Bone marrow (tissue), 2 donors: ENCODE results near the gene PCCB.
"Not testable (repeated sequence)": the region's sequence is repeated elsewhere in the genome, so short reads cannot be mapped to it uniquely, and the experiment has no call there.

ENCODE experiments used
- DNase-seq, 2 donors: peaks; one replicate each; lab custom pipeline; 2025; lab: John Stamatoyannopoulos, UW

The PCCB gene

DNA sequence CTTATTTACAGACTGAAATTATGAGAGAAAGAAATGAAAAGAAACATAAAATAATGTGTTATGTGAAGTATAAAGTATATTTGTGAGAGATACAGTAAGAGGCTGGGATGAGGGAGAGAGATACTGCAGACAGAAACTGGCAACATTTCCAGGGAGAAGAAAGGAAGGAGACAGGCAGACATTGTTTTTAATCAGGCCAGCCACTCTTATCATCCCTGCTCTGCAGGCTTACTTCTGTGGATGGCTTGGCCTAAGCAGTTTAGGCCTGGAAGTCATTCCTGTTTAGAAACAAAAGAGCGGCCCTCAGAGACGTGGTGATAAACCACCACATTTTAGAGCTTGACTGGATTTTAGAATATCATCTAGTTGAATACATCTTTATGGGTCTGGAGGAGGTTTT, 12.4 kb downstream of the PCCB start:
- no peak for DNase-seq

DNA sequence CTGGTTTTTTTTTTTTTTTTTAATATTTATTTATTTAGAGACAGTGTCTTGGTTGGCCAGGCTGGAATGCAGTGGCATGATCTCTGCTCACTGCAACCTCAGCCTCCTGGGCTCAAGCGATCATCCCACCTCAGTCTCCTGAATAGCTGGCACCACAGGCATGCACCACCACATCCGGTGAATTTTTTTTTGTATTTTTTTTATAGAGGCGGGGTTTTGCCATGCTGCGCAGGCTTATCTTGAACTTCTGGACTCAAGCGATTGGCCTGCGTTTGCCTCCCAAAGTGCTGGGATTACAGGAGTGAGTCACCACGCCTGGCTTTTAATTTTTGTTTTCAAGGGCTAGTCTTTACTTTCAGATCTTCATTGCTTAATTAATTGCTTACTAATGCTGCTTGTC, 13.1 kb downstream of the PCCB start:
- no peak for DNase-seq

DNA sequence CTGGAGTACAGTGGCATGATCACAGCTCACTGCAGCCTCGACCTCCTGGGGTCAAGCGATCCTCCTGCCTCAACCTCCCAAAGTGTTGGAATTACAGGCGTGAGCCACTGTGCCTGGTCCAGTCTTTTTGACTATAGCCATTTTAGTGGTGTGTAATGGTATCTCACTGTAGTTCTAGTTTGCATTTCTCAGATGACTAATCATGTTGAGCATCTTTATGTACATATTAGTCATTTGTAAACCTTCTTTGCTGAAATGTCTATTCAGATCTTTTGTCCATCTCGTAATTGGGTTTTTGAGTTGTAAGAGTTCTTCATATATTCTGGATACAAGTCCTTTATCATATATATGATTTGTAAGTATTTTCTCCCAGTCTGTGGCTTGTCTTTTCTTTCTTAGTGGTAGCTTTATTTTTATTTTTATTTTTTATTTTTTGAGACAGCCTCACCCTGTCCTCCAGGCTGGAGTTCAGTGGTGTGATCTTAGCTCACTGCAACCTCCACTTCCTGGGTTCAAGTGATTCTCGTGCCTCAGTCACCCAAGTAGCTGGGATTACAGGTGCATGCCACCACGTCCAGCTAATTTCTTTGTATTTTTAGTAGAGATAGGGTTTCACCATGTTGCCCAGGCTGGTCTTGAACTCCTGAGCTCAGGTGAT, 16.5 kb downstream of the PCCB start:
- DNase-seq, result not testable (repeated sequence)

DNA sequence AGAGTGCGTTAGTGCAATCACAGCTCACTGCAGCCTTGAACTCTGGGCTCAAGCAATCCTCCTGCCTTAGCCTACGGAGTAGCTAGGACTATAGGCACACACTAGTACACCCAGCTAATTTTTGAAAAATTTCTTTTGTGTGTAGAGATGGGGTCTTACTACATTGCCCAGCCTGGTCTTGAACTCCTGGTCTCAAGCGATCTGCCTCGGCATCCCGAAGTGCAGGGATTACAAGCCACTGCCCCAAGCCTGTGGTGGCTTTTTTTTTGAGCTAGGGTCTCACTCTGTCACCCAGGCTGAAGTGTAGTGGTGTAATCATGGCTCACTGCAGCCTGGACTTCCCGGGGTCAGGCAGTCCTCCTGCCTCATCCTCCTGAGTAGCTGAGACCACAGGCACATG, 17.1 kb downstream of the PCCB start:
- no peak for DNase-seq

DNA sequence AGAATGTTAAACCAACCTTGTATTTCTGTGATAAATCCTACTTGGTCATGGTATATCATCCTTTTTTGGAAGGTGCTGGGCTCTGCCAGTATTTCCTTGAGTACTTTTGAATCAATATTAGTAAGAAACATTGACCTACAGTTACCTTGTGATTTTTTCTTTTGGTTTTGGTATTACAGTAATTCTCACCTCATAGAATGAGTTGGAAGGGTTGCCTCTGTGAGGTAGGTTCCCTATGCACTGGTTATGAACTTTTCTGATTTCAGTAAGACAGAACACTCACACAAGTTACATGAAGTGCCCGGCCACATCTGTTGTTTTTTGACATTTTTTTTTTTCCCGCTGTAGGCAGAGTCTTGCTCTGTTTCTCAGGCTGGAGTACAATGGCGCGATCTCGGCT, 20.0 kb downstream of the PCCB start:
- no peak for DNase-seq

DNA sequence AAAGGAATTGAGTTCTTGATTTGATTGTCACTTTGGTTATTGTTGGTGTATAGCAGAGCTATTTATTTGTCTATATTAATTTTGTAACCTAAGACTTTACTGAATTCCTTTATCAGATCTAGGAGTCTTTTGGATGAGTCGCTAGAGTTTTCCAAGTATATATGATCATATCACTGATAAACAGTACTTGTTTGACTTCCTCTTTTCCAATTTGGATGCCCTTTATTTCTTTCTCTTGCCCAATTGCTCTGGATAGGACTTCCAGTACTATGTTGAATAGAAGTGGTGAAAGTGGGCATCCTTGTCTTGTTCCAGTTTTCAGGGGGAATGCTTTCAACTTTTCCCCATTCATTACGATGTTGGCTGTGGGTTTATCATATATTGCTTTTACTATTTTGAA, 21.5 kb downstream of the PCCB start:
- DNase-seq, result not testable (repeated sequence)

DNA sequence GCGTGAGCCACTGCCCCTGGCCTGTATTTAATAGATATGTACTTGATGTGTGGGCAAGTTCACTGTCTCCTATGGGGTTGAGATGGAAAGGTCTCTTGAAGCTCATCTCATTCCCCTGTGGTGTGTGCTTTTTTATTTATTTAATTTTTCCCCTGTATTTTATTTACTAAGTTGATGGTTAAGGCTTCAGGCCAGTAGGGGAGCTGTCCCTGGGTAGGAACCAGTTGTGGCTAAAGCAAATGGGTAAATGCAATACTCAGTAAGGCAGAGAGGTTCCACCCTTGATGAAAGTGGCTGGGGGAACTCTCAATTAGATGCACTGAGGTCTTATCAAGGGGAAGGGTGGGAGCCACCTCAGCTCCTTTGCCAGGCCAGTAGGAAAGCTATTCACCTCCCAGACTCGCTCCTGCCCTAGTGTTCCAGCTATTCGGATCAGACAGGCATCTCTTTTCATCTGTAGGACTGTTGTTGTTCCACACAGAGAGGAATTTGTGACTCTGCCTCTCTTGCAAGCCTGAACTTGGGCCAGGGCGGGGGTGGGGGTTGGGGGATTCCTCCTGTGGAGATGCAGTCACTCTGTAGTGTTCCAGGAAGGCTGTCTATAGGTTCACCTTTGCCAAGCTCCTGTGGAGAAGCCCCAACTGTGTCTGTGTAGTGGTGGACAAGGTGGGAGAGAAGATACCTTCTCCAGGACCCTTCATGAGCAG, 26.1 kb downstream of the PCCB start:
- DNase-seq, result no peak

DNA sequence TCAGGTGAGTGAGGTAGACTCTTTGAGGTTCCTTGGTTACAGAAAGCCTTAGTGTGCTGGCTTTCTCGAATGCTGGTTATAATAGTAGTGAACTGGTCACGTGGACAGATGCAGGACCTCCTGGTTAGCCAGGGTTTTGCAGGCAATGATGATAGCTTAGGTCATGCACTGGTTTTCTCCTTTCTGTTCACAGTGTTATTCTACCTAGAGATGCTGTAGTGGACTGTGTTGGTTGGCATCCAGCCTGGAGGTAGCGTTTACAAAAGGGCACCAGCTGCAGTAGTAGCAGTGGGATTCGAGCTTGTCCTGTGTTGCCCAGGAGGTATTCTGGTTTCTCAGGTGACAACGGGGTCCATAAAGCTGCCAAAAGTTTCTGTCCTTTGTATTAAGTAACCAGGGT, 27.0 kb downstream of the PCCB start:
- no peak for DNase-seq

DNA sequence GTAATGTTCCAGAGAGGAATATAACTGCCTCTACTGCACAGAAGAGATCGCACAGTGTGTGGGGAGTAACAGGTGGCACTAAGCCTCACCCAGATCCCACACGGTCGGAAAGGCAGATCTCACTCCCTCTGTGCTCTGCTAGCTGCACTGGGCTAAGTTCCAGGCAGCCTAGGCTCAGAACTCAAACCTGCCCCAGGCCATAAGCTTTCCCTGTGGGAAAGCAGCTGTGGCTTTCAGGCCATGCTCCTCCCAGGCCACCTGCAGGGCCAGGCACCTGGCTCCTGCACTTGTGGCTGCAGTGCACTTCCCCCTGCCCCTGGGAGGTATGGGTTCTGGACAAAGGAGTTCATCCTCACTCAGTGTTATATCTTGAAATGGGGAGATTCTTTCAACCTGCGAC, 27.5 kb downstream of the PCCB start:
- DNase-seq, result no peak

DNA sequence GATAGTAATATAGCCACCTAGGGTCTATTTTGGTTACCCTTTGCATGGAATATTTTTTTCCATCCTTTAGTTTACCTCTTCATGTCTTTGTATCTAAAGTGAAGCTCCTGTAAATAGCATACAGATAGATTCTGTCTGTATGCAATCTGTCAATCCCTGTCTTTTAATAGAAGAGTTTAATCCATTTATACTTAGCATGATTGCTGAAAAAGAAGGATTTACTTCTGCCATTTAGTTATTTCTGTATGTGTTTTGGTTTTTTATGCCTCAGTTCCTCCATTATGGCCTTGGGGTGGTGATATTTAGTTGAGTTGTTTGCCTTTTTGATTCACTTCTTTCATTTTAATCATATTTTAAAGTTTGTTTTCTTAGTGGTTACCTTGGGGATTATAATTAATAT, 29.0 kb downstream of the PCCB start:
- DNase-seq, result no peak

DNA sequence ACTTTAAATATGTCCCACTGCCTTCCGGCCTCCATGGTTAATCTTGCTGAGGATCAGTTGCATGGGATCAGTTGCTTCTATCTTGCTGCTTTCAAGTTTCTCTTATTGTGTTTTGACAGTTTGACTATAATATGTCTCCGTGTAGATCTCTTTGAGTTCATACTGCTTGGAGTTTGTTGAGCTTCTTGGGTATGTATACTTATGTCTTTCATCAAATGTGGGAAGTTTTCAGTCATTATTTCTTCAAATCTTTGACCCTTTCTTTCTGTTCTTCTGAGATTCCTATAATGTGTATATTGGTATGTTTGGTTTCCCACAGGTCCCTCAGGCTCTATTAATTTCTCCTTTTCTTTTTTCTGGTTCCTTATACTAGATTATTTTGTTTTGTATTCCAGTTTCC, 30.8 kb downstream of the PCCB start:
- DNase-seq, result no peak

DNA sequence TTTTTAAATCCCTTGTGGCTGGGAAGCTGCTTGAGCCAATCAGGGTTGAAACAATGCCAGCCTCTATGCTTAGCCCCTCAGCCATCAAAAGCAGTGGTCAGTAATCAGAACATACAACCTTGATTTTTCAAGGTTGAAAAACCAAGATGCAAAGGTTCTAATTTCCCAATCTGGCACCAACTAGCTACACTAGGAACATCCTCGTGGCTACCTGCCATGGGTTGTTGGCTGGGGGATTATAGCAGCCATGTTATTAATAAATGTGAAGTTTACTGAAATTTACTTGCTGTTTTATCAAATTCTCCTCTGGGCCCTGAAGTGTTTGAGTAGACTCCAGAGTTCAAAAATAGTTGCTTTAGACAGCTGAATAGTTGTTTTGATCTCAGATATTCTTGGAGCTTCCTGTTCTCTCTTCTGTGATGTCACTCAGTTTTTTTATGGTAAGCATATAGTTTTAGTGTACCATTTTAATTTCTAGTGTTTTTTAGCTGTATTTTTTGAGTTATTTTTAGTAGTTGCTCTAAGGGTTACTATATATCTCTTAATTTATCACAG, 31.9 kb downstream of the PCCB start:
- peak in 1 of 2 donors; percentile 21 for DNase-seq

DNA sequence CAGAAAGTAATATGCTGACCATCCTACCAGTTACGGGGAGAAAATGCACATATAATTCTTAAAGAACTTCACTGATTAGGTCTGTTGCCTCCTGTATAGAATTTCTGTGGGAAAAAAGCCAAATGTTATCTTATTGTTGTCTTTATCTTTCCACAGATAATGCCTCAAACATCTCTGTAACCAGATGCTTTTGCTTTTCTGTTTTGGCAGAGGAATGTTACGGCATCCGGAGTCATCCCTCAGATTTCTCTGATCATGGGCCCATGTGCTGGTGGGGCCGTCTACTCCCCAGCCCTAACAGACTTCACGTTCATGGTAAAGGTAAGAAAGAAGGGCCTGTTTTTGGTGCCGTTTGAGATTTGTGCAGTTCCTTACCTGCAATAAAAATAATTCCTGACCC, 33.5 kb downstream of the PCCB start:
- no peak for DNase-seq

DNA sequence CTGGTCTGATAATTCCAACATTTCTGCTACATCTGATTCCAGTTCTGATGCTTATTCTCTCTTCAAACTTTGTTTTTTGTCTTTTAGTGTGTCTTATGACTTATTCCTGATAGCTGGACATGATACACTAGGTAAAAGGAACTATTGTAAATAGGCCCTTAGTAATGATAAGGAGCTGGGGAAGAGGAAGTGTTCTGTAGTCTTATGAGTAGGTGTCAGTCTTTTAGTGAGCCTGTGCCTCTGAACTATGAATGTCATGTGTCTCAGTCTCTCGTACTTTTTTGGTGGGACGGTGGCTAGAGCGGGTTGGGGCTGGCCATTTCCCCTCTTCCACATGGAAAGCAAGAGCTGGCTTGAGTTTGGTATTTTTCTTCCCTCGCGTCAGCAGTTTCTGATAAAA, 41.2 kb downstream of the PCCB start:
- DNase-seq, result no peak

DNA sequence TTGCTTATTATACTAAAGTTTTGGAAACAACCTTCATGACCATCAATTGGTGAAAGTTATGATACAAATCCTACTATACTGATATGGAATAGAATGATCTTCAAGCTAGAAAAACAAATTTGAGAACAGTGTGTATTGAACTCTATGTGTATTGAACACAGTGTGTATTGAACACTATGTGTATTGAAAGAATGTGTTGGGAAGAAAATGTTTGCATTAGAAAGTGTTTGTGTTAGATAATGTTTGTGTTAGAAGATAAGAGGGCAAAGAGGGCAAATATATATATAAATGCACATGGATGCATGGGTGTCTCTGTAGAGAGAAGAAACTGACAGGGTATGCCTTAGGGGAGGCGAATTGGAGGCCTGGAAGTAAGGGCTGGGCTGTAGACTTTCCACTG, 42.4 kb downstream of the PCCB start:
- no peak for DNase-seq

DNA sequence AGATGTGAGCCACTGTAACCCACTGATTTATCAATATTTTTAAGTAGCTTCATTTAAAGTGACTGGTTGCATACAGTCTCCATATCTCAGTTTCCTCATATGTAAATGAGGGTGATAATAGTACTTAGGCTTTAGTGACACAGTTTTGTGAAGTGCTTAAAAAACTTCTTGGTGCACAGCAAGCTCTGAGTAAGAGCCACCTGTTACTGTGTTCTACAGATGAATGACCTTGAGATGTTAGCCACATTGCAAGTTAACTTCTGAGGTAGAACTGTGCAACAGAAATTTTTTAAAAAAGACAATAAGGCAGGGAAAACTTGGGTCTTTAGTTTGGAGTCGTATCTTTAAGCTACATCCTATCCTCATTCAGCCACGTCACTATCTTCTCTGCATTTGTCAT, 43.1 kb downstream of the PCCB start:
- DNase-seq, result no peak

DNA sequence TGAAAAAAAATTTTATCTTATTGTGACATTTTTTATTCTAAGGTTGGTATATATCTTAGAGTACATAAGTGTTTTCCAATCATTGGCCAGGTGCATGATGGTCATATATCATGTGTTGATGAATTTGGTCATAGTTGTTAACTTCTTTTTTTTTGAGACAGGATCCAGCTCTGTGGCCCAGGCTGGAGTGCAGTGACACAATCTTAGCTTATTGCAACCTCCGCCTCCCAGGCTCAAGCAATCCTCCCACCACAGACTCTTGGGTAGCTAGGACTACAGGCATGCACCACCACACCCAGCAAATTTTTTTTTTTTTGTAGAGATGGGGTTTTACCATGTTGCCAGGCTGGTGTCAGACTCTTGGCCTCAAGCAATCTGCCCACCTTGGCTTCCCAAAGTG, 44.0 kb downstream of the PCCB start:
- DNase-seq, result no peak

DNA sequence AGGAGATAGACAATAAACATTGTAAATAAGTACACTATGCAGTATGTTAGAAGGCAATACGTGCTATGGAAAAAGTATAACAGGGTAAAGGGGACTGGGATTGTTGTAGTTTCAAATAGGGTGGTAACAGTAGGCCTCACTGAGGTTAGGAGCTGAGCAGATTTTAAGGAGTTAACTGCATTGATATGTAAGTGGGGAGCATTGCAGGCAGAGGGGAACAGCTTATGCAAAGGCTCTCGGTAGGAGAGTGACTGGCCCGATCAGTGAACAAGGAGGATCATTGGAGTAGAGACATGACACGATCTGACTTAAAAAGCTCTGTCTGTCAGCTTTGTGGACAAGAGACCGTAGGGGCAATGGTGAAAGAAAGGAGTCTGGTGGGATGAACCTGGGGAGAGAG, 46.8 kb downstream of the PCCB start:
- no peak for DNase-seq

DNA sequence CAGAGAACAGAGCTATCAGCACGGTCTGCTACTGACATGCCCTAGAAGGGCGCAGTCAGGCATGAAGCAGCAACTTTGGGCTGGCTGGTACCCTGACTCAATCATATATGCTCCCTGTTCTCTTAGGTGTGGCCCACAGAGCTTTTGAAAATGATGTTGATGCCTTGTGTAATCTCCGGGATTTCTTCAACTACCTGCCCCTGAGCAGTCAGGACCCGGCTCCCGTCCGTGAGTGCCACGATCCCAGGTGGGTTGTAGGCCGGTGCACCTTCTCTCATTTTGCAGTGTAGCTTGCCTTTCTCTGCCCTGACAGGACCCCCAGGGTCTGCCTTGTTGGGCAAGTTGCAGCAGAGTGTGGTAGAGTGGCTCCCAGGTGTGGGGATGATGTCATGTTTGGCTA, 47.7 kb downstream of the PCCB start:
- no peak for DNase-seq

DNA sequence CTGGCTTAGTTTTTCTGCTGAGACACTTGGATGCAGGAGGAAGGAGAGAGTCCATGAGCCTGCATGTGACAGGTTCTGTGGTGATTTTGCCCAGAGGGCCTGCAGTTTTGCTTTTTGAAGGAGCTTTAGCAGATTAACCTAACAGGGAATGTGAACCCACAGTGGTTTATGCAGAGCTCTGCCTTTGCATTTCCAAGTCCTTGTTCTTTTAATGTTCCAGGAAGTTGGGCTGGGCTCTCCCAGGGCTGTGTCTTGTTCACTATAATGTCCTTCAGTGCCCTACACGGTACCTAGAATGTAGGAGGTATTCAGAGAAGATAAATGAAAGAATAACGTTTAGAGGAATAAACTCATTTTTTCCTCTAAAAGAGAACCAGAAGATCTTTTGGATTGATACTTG, 50.3 kb downstream of the PCCB start:
- DNase-seq, result no peak

DNA sequence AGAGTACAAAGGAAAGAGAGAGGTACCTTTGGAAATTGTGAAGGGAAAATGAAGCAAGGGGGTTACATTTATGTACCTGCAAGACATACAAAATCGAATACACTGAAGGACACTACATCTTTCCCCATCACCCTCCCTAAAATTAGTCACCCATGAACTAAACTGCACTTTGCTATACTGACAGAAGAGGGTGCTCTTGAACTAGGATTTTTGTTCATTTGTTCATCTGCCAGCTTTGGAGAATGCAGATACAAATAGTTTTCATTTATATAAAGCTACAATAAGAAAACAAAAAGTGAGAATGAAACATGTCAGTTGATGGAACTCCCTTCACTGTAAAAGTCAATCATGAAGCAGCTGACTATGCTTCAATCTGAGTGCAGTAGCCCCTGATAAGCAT, 55.7 kb downstream of the PCCB start:
- peak in 1 of 2 donors; percentile 25 for DNase-seq

DNA sequence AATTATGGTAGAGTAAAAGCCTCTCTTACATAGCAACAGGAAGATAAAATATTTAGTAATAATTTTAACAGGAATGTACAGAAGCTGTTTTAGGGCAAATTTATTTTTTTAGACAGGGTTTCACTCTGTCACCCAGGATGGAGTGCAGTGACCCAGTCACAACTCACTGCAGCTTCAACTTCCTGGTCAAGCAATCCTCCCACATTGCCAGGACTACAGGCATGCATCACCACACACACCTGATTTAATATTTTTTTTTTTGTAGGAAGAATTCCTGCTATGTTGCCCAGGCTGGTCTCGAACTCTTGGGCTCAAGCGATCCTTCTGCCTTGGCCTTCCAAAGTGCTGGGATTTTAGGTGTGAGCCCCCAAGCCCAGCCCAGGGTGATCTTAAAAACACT, 61.1 kb downstream of the PCCB start:
- DNase-seq, result no peak

DNA sequence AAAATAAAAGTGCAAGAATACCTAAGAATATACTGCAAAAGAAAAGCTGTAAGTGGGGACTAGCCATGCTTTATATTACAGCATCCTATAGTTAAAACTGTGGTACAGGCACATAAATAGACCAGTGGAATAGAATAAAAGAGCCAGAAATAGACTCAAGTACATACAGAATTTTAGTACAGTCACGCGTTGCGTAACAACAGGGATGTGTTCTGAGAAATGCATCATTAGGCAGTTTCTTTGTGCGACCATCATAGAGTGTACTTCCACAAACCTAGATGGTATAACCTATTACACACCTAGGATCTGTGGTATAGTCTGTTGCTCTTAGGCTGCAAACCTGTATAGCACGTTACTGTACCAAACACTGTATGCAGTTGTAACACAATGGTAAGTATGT, 61.8 kb downstream of the PCCB start:
- DNase-seq, result no peak

DNA sequence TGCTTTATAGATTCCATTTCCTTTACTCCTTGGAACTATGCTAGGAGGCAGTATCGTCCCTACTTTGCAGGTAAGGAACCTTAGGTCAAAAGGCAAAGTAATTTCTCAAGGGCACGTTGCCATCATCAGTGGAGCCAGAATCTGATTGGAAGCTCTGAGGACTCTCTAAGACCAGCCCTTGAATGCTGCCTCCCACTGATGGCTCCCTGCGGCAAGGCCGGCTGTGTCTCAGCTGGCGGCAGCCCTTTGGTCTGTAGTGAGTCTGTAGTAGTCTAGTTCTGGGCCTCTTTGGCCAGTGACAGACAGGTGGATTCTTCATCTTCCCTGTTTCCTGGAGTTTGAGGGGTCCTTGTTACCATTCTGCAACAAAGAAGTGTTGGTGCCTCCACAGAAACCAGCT, 76.2 kb downstream of the PCCB start:
- DNase-seq, result no peak
